Measurements from ENCODE around the gene OVAAL.

Gene OVAAL

GRCh38 chr1:180562640-180563025 lies 3.9 kb downstream of the OVAAL start:
- Histone ChIP-seq H3K27ac (no peak overlapping the region), H3K4me1 (ENCODE audit: control insufficient read depth in 1 of 2, insufficient read depth in 1 of 2, low read depth in 1 of 2, low read length in 1 of 2) (no peaks in the 10 kb centered on the region), H3K4me3 (ENCODE audit: low read depth in 1 of 2, low read length in 1 of 2) (no peak overlapping the region), H3K9me3 (no peaks in the 10 kb centered on the region), H3K27me3 (no peaks in the 10 kb centered on the region), H3K36me3 (no peaks in the 10 kb centered on the region)
- TF ChIP-seq CTCF (IDR thresholded peaks at IDR 0.05) = no peak

GRCh38 chr1:180563026-180563827 lies 4.5 kb downstream of the OVAAL start:
- Histone ChIP-seq H3K36me3 (no peaks in the 10 kb centered on the region), H3K9me3 (no peaks in the 10 kb centered on the region), H3K4me1 (ENCODE audit: control insufficient read depth in 1 of 2, insufficient read depth in 1 of 2, low read depth in 1 of 2, low read length in 1 of 2) (no peaks in the 10 kb centered on the region), H3K27ac (no peak overlapping the region), H3K4me3 (ENCODE audit: low read depth in 1 of 2, low read length in 1 of 2) (no peak overlapping the region), H3K27me3 (no peaks in the 10 kb centered on the region)
- no peak for TF ChIP-seq CTCF (IDR thresholded peaks at IDR 0.05)

- no peak overlapping the region for H3K27ac ChIP-seq
Measured at GRCh38 chr1:180565121-180565871, 6.5 kb downstream of the OVAAL start.

GRCh38 chr1:180566026-180566425 lies 7.3 kb downstream of the OVAAL start:
- no peaks in the 10 kb centered on the region for H3K9me3 ChIP-seq
- no peak overlapping the region for H3K27ac ChIP-seq
- no peaks in the 10 kb centered on the region for H3K27me3 ChIP-seq
- H3K36me3 ChIP-seq = no peaks in the 10 kb centered on the region
- TF ChIP-seq CTCF (IDR thresholded peaks at IDR 0.05) = no peak
- H3K4me1 ChIP-seq (ENCODE audit: control insufficient read depth in 1 of 2, insufficient read depth in 1 of 2, low read depth in 1 of 2, low read length in 1 of 2) = no peaks in the 10 kb centered on the region
- no peak overlapping the region for H3K4me3 ChIP-seq (ENCODE audit: low read depth in 1 of 2, low read length in 1 of 2)

More at GRCh38 chr1:180565121-180565871, 6.5 kb downstream of the OVAAL start:
- Histone ChIP-seq H3K27me3 (no peaks in the 10 kb centered on the region), H3K4me3 (ENCODE audit: low read depth in 1 of 2, low read length in 1 of 2) (no peak overlapping the region), H3K4me1 (ENCODE audit: control insufficient read depth in 1 of 2, insufficient read depth in 1 of 2, low read depth in 1 of 2, low read length in 1 of 2) (no peaks in the 10 kb centered on the region), H3K36me3 (no peaks in the 10 kb centered on the region), H3K9me3 (no peaks in the 10 kb centered on the region)
- TF ChIP-seq CTCF (IDR thresholded peaks at IDR 0.05) = no peak

GRCh38 chr1:180566495-180566894 lies 7.7 kb downstream of the OVAAL start:
- Histone ChIP-seq H3K9me3 (no peaks in the 10 kb centered on the region), H3K4me3 (ENCODE audit: low read depth in 1 of 2, low read length in 1 of 2) (no peak overlapping the region), H3K27ac (no peak overlapping the region), H3K4me1 (ENCODE audit: control insufficient read depth in 1 of 2, insufficient read depth in 1 of 2, low read depth in 1 of 2, low read length in 1 of 2) (no peaks in the 10 kb centered on the region), H3K36me3 (no peaks in the 10 kb centered on the region), H3K27me3 (no peaks in the 10 kb centered on the region)
- no peak for TF ChIP-seq CTCF (IDR thresholded peaks at IDR 0.05)
